NCI-H2196 (cell line): Measurements from ENCODE around the gene PRKRA.
"Not testable (repeated sequence)": the region's sequence is repeated elsewhere in the genome, so short reads cannot be mapped to it uniquely, and the experiment has no call there.

Experiments used
- DNase-seq: peaks from one replicate; lab custom pipeline; 2025; ENCODE audit not compliant: unreplicated experiment; lab: John Stamatoyannopoulos, UW

The PRKRA gene

DNA sequence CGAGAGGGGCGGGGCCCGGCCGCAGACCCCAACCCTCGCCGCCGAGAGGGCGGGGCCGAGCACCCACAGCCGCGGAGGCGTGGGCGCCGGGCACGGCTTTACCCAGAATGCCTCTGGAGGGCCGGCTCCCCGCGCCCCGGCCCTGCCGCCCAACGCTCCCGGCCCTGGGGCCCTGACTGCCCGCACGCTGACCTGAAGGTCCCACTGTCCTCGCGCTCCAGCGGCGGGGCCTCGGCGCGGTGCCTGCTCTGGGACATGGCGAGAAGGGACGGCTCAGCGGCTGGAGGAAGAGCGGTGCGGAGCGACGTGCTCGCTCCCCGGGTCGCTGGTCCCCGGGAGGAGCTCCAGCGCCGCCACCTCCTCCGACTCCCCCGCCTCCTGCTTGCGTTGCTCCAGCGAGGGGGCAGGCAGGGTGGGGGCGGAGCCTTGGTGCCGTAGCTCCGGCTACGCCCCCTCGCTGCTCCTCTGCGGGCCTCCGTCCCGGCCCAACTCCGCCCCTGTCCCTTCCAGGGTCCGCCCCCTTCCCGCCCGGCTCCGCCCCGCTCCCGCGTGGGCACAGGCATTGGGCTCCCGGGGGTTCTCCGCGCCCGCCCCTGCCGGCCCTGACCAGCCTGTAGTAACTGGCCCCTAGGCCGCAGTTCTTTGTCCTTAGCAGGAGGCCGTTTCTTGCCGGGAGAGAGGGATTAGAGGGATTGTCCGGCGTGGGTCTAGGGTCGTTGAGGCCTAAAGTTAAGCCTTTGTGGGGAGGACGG is at the start of gene PRKRA, which contains the start of gene PJVK:
Gene PRKRA, minus strand, starts transcription at position 402 of the 752 bp plus-strand sequence. Its CDS starts 145 bp downstream, at position 257.
Gene PJVK, plus strand, starts transcription at position 605 of the 752 bp plus-strand sequence. CDS start 2,032 bp downstream, outside the sequence.
- DNase-seq, result peak; percentile 96

DNA sequence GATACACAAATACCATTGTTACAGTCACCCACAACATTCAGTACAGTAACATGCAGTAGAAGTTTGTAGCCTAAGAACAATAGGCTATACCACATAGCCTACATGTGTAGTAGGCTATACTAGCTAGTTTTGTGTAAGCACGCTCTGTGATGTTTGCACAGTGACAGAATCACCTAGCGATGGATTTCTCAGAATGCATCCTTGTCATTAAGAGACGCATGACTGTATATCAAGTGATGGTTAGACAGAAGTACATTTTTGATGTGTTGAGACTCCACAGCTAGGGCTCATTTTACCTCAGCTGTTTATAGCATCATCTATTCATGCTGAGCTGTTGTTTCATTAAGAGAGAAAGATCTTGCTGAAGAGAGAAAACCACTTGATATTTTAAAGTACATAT is 48.7 kb upstream of the PRKRA start:
- DNase-seq, result no peak

DNA sequence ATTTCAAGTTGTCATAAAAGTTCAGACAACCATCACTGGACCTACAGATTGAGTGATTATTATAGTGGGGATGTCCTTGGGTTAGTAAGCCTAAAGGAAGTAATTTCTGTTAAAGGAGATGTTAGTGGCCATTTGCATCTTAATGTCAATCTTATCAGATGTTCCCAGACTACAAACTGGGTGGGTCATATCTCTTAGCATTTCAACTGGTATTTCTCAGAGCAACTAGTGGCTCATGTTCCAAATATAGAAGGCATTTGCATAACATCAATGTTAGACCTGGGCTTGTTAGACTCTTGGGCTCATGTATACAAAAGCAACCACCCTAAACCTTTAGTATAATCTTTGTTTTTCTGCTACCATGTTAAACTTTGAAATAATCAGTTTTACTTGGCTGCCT is 47.2 kb upstream of the PRKRA start:
- DNase-seq, result no peak

DNA sequence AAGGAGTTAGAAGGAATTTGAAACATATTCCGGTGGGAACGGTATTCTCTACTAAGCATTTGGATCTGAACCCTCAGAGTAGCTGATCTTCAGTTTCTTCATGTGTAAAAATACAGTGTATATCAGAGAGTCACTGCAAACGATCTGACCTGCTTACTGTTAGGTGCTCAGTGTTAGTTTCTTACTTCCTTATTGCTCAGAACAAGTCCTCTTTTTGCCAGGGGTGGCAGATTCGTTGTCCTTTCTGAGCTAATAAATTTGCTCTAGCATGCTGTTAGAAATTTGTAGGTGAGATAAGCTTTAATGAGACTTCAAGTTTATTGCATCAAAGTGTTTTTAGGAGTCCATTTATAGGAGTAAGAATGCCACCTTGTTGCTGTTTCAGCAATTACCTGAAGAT is 45.1 kb upstream of the PRKRA start:
- no peak for DNase-seq

DNA sequence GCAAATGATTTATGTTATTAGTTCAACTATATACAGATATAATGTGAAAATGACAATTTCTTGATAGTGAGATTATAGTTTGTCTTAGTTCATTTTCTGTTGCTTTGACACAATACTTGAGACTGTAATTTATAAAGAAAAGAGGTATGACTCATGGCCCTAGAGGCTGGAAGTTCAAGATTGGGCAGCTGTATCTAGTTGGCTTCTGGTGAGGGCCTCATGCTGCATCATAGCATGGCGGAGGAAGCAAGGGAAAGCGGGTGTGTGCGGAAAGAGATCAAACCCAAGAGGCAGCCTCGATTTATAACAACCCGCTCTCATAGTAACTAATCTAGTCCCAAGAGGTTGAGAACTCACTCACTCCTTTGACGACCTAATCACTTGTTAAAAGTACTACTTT is 40.6 kb upstream of the PRKRA start:
- no peak for DNase-seq

DNA sequence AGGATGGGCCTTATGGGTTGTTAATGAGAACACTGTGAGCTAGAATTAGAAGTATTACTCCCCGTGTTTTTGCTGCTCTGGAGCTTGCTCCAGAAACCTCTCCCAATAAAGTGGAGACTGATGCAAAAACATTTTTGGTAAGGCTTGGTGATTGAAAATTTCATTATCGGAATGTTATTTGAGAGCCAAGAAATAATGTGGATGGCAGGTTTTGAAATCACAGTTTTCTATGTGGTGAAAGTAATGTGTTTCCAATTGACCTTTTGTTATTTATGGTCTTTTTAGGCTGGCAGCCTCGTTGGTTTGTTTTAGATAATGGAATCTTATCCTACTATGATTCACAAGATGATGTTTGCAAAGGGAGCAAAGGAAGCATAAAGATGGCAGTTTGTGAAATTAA is 34.4 kb upstream of the PRKRA start:
- no peak for DNase-seq

DNA sequence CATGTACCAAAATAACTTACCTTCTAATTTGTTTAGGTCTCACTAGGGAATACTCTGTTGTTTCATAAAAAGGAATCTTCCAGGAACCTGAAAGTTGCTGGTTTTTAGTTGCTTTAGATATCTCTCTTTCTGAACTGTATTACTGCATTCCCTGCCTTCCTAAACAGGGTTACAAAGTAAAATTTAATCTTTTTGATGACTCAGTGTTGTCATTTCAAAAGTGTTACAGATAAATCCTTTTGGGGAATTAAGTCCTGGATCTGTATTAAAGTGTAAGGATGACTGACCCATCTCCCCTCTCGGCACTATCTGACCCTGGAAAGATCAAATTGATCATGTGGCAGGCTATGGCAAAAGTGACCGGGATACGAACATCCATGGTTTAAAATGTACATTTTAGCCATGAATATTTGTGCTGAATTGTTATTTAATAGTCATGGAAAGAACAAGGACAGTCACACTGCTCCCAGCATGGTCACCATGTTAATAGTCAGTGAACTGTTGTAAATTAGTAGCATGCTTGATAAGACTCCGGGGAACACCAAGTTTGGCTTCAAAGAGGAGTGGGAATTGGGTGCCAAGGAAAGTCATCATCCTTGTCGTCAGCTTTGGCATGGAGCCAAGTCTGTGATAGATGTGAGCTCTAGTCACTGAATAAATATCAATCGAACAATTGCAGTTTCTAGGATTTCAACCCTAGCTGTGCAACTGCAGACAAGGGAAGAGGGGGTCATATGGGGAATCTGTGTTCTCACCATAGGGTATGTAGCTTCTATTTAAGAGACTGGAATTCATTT is 33.5 kb upstream of the PRKRA start:
- peak; percentile 70 for DNase-seq

DNA sequence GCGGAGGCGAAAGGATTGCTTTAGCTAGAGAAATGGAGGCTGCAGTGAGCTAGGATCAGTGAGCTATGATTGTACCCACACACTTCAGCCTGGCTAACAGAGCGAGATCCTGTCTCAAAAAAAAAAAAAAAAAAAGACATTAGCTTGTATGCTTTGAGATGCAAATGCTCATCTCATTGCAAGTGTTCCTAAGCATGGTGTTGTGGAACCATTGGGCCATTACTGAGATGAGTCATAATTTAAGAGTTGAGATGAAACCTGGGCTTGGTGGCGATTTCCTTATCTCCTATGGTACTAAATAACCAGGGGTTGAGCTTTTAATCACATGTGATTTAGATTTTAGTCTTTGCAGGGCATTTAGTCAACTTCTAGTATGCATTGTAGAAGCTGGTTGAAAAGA is 31.5 kb upstream of the PRKRA start:
- DNase-seq, result no peak

DNA sequence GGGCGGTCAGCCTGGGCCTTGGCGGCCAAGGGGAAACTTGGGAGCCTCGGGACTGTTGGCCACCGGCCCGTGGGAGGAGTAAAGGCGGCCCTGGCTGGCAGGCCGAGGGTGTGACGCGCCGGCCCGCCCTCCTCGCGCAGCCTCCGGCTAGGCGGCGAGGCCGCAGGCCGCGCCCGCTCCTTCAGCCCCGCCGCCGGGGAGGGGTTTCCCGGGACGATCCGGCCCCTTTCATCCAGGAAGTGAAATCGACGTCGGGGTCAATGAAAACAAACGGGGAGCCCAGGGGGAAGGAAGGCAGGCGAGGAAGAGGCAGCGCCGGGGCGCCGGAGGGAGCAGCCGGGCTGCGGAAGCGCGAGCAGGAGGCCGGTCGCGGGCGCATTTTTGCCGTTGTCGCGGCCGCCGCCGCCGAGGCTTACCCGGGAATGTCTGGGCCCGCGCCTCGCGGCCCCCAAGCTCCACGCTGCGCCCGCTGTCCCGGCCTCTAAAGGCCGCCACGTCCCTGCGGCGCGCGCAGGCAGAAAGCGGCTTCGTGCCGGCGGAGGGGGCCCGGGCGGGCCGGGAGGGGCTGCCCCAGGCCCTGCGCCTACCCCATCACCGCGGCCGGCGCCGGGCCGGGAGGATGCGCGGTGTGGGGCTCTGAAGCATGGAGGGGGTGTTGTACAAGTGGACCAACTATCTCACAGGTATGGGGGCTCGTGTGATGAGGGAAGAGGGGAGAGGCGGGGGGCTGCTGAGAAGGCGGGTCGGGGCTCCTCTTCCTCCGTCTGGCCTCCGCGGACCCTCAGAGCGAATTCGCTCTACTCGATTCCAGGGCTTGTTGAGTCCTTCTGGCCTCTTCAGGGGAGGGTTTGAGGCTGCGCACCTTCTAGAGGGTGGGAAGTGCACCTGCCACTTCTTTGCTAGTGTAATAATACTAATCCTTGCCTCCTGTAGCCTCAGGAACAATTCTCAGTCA is 29.5 kb upstream of the PRKRA start, which contains the start of gene PLEKHA3:
Gene PLEKHA3, plus strand, starts transcription at position 231 of the 955 bp plus-strand sequence. Its CDS starts 413 bp downstream, at position 644.
- DNase-seq, result peak; percentile 97

DNA sequence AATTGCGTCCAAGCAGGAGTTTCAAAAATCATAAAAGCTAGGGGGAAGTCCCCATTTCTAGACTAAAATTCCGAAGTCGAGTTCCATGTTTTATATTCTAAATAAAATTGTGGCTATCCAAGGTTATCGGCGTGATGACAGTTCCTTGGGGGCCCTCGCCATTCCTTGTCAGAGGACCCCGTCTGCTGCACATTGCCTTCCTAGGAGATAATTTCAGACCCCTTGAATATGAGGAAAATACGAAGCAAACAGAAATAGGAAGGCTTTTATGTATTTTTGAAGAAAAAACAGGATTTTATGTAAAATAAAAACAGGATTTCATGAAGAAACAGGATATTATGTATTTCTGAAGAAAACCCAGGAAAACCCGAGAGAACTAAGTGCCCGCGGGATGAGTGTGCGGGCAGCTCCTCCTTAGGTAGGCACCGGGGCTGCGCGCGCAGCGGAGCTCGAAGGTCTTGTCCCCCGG is 28.8 kb upstream of the PRKRA start:
- no peak for DNase-seq

DNA sequence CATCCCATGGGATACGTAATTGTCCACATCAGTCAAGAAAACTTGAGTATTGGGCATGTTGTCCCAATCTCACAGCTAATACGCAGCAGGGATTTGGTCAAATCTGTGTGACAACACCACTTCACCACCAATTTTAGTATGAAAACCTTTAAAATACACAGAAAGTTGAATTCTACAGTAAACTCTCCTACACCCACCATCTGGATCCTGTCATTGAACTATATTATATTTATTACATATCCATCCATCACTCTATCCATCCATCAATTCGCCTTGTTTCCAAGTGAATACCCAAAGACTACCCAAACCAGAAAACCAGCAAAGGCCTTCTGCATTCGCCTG is 28.3 kb upstream of the PRKRA start:
- no peak for DNase-seq

DNA sequence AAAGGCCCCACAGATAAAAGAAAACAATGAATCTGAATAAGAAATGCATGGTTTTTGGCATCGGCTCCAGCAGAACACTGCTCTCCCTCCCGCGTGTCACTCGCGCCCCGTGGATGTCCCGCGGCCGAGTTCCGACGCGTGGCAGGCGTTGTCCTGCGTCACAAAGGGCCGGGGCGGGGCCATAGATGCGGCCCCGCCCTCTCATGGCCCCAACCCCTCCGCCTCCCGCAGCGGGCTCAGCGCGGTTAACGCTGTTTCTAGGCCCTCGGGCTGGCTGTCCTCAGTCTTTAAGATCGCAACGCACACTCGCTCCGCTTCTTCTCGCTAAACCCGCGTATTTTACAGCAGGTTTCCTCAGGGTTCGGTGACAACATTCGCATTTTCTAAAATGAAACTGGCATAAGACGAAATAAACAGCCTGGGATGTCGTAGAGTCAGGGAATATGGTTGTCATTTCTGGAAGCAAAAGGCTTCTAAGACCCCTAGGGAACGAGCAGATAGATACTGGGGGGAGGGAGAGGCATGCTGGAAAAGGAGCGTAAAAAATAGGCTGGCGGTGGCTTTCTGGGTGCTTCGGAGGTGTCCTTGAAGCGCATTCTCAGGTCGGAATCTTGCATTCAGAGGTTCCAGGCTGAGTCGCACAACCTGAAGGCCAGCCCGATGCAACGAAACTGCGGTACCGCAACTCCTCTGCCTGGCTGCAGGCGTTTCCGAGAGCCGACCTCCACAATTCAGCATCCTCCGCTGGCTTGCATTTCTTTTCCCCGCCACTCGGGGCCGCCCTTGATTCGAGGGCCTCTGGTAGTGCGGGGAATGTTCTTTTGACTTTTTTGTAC is 27.7 kb upstream of the PRKRA start, which contains the start of gene FKBP7:
Gene FKBP7, minus strand, starts transcription at position 162 of the 836 bp plus-strand sequence. Its CDS starts 101 bp downstream, at position 61.
- DNase-seq, result peak; percentile 81

DNA sequence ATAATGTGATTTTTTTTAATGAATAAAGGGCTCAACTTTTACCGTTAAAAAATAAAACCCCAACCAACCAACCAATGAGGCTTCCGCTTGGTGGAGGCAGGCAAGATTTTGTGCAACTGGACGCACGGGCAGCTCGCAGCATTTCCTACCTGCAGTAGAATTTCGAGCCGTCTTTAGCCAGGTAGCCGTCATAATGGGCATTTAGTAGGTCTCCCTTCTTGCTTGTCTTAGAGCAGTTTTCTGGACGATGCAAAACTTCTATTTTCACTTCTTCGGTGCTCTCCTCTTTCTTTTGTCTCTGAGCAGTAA is 27.1 kb upstream of the PRKRA start:
- DNase-seq, result peak; percentile 45

DNA sequence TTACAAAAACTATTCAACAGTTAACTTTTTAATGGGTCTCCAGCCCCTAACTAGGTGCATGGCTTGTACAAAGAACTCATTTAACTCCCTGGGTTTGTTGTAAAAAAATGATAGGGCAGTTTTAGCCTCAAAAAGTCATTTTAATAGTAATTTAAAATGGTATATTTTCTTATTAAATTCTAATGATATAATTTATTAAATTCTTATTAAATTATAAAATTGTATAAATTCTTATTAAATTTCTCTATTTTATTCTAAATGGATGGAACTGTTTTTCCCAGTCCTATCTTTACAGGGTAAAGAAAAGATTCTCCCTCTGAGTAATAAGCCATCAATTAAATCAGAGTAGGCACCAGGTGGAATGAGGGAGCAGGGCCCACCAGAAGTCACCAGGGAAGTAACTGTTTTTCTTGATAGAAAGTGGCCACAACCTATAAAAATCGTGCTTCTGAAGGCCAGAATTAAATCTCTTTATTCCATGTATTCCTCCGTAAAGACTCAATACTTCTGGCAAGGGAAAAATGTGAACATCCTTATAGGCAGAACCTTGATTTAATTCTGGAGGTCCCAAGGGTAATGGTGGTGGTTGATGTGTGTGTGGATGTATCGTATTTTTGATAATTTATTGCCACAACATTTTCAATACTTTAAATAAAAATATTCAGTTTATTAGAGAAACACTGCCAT is 26.6 kb upstream of the PRKRA start:
- DNase-seq, result no peak

DNA sequence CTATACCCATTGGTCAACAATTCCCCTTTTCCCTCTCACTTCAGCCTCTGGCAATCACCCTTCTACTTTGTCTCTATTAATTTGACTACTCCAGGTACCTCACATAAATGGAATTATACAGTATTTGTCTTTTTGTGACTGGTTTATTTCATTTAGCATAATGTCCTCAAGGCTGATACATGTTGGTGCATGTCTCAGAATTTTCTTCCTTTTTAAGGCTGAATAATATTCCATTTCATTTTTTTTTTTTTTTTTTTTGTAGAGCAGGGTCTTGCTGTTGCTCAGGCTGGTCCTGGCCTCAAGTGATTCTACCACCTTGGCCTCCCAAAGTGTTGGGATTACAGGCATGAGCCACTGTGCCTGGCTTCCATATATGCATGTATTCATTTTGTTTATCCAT is 25.5 kb upstream of the PRKRA start:
- DNase-seq, result no peak

DNA sequence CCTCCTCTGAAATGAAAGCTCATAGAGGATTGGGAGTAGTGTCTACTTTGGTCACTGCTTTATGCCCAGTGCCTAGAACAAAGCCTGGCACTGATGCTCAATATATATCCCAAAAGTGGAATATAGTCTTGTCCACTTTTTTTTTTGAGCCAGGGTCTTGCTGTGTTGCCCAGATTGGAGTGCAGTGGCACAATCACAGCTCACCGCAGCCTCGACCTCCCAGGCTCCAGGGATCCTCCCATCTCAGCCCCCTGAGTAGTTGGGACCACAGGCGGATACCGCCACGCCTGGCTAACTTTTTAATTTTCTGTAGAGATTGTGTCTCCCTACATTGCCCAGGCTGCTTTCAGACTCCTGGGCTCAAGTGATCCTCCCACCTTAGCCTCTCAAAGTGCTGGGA is 23.6 kb upstream of the PRKRA start:
- DNase-seq, result no peak

DNA sequence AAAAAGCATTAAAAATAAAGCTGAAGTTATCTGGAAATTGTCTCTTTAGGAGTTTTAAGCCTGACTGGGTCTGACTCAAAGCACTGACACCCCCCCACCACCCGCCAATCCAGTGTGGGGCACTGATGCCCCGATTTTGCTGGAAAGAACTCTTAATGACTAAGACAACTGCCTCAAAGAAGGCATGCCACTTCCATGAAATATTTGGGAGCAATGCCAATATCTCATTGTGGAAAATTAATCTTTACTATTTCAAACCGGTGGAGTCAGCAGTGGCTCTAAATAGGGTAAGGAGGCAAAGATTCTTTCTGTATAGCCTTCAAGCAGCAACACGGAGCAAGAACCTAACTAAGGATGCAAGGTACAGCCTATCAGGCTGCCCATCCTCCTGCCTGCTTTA is 23.0 kb upstream of the PRKRA start:
- DNase-seq, result no peak

DNA sequence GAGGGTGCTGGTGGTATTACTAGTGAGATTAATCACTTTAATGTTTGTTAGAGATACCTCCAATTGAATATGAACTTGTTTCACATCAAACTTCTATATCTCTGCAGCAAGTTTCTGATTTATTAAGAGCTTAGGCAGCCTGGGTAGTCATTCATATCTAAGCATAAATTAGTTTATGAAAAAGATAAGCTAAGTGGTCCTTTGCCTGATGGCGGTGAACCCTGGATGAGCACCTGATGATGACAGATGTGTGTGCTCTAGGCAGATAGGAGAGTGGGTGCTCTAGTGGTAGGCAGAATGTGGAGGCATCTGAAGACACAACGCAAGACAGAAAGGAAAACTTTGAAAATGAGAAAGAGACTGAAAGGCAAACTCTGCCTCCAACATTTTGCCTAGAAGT is 22.4 kb upstream of the PRKRA start:
- DNase-seq, result no peak

DNA sequence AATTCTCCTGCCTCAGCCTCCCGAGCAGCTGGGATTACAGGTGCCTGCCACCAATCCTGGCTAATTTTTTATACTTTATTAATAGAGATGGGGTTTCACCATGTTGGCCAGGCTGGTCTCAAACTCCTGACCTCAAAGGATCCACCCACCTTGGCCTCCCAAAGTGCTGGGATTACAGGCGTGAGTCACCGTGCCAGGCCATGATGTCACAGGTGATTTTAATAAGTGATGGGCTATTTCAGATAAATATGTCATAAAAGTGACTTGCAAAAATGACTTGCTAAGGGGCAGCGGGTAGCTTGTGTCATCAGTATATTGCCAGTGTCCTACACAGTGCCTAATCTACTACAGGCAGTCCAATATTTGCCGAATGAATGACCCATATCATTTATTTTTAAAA is 20.3 kb upstream of the PRKRA start:
- DNase-seq, result not testable (repeated sequence)
